Adipocyte (in vitro differentiated cells): ENCODE measurements around the gene HBG1.

Source experiments
- DNase-seq: peaks from one replicate; pipeline ENCODE4 v3.0.0-alpha.2; 2015; ENCODE audit warnings: low read depth
- H3K27me3 ChIP-seq: replicated peaks from 2 replicates; pipeline ENCODE4 v1.7.0; 2013; ENCODE audit warnings: mild to moderate bottlenecking, low read length, moderate library complexity; ENCODE audit not compliant: control insufficient read depth, insufficient read depth
- H3K36me3 ChIP-seq: 2 replicates; pipeline ENCODE4 v1.7.0; 2013; ENCODE audit warnings: low read length, mild to moderate bottlenecking, moderate library complexity; ENCODE audit not compliant: control insufficient read depth, insufficient read depth, severe bottlenecking
- H3K4me1 ChIP-seq: 2 replicates; pipeline ENCODE4 v1.7.0; 2013; ENCODE audit warnings: mild to moderate bottlenecking, low read length, moderate library complexity; ENCODE audit not compliant: control insufficient read depth, insufficient read depth
- H3K4me3 ChIP-seq: 2 replicates; pipeline ENCODE4 v1.7.0; 2013; ENCODE audit warnings: mild to moderate bottlenecking, low read length, moderate library complexity
- H3K9ac ChIP-seq: 2 replicates; pipeline ENCODE4 v1.7.0; 2013; ENCODE audit warnings: mild to moderate bottlenecking, low read length, moderate library complexity
- H3K9me3 ChIP-seq: 2 replicates; pipeline ENCODE4 v1.7.0; 2013; ENCODE audit warnings: mild to moderate bottlenecking, low read length, moderate library complexity; ENCODE audit not compliant: control insufficient read depth

Gene HBG1

GRCh38 chr11:5232821-5233220 lies 16.8 kb downstream of the HBG1 start:
- Histone ChIP-seq H3K4me3 (no peak overlapping the region), H3K27me3 (no peaks in the 10 kb centered on the region), H3K9me3 (no peaks in the 10 kb centered on the region), H3K36me3 (no peaks in the 10 kb centered on the region), H3K9ac (no peak overlapping the region), H3K4me1 (no peaks in the 10 kb centered on the region)
- no peak for DNase-seq

DNA sequence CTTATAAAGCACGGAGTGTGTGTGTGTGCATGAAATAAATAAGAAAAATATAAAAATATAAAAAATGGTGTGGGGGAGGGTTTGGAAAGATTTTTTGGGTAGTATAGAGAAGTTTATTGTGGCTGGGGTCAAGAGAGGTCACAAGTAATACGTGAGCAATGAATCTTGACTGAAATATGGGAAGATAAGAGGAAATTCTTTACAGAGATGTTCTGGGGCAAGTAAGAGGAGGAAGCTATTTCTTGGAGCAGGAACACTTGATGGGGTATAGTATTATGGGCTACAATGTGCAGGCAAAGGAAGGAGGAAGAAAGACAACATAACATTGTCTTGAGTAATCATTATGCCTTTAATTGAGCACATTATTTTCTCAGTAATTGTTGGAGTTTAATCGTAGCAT lies 17.5 kb downstream of the HBG1 start:
- DNase-seq = no peak
- H3K27me3 ChIP-seq = no peaks in the 10 kb centered on the region
- H3K4me3 ChIP-seq = no peak overlapping the region
- no peaks in the 10 kb centered on the region for H3K36me3 ChIP-seq
- no peaks in the 10 kb centered on the region for H3K4me1 ChIP-seq
- H3K9me3 ChIP-seq = no peaks in the 10 kb centered on the region
- no peak overlapping the region for H3K9ac ChIP-seq

DNA sequence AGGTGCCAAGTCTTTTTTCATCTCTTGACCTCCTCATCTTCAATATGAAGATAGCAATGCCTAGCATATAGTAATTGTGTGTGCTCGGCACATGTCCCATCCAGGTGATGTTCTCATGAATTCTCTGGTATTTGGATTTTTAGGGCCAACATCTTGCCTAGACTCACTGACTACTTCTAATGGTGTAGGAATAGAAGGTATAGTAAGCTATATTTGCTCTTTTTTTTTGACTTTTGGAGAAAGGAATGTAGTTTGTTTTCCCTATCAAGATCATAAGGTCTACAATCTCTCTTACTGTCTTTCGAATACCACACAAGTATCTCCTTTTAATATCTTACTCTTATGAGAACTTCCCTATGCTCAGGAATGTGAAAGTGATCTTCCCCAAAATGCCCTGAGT lies 18.5 kb downstream of the HBG1 start:
- Histone ChIP-seq H3K36me3 (no peaks in the 10 kb centered on the region), H3K9ac (no peak overlapping the region), H3K4me1 (no peaks in the 10 kb centered on the region), H3K4me3 (no peak overlapping the region), H3K27me3 (no peaks in the 10 kb centered on the region), H3K9me3 (no peaks in the 10 kb centered on the region)
- DNase-seq = no peak

DNA sequence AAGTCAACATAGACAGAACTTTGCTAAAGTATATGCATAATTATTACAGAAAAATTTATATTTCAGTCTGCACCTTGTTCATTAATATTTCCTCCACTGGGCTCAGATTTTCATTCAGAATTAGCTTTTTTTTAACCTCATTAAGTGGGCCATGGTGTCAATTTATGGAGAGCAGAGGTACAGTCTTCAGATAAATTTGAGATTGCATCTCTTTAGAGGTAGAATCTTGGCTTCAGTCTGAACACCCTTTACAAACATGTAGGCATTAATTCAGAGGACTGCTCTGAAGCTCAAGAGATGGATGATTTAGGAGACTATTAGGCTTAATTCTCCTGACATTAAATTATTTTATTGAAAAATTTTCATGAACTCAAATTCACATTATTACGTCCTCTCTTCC lies 19.4 kb downstream of the HBG1 start:
- Histone ChIP-seq H3K9me3 (no peaks in the 10 kb centered on the region), H3K27me3 (no peaks in the 10 kb centered on the region), H3K9ac (no peak overlapping the region), H3K4me3 (no peak overlapping the region), H3K4me1 (no peaks in the 10 kb centered on the region), H3K36me3 (no peaks in the 10 kb centered on the region)
- no peak for DNase-seq

GRCh38 chr11:5229796-5230195 lies 19.9 kb downstream of the HBG1 start:
- Histone ChIP-seq H3K9ac (no peak overlapping the region), H3K4me1 (no peaks in the 10 kb centered on the region), H3K36me3 (no peaks in the 10 kb centered on the region), H3K4me3 (no peak overlapping the region), H3K9me3 (no peaks in the 10 kb centered on the region), H3K27me3 (no peaks in the 10 kb centered on the region)
- DNase-seq = no peak

- no peaks in the 10 kb centered on the region for H3K27me3 ChIP-seq
- no peaks in the 10 kb centered on the region for H3K4me1 ChIP-seq
- H3K36me3 ChIP-seq = no peaks in the 10 kb centered on the region
- no peak overlapping the region for H3K4me3 ChIP-seq
- no peaks in the 10 kb centered on the region for H3K9me3 ChIP-seq
- no peak for DNase-seq
- H3K9ac ChIP-seq = no peak overlapping the region
Measured at GRCh38 chr11:5229356-5229755, 20.3 kb downstream of the HBG1 start.

DNA sequence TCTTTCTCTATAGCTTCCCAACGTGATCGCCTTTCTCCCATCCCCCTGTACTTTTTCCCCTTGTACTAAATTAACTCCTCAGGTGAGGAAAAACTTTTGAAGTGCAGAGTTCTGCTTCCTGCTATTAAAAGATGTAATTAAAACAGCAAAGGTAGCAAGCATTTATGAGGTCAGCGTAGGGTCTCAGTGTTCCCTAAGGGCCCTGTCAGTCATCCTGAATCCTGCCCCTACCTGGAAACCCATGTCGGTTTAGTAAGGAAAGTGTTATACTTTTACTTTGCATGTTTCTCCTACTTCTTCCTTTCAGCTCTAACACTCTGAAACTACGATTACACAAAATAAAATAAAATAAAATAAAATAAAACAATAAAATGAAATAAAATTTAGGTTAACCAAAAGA lies 21.5 kb downstream of the HBG1 start:
- no peak for DNase-seq
- Histone ChIP-seq H3K9ac (no peak overlapping the region), H3K4me1 (no peaks in the 10 kb centered on the region), H3K9me3 (no peaks in the 10 kb centered on the region), H3K4me3 (no peak overlapping the region), H3K36me3 (no peaks in the 10 kb centered on the region), H3K27me3 (no peaks in the 10 kb centered on the region)

DNA sequence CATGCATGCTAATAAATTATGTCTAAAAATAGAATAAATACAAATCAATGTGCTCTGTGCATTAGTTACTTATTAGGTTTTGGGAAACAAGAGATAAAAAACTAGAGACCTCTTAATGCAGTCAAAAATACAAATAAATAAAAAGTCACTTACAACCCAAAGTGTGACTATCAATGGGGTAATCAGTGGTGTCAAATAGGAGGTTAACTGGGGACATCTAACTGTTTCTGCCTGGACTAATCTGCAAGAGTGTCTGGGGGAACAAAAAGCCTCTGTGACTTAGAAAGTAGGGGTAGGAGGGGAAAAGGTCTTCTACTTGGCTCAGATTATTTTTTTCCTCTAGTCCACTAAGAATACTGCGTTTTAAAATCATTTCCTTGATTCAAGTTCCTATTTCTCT lies 22.0 kb downstream of the HBG1 start:
- DNase-seq = no peak
- H3K4me1 ChIP-seq = no peaks in the 10 kb centered on the region
- no peaks in the 10 kb centered on the region for H3K36me3 ChIP-seq
- H3K9me3 ChIP-seq = no peaks in the 10 kb centered on the region
- no peak overlapping the region for H3K4me3 ChIP-seq
- H3K9ac ChIP-seq = no peak overlapping the region
- no peaks in the 10 kb centered on the region for H3K27me3 ChIP-seq

GRCh38 chr11:5226732-5227310 lies 22.8 kb downstream of the HBG1 start, which contains the start of gene HBB:
HBB (minus strand) TSS chr11:5227071; CDS start chr11:5227021, 50 bp downstream.
- no peaks in the 10 kb centered on the region for H3K36me3 ChIP-seq
- no peak for DNase-seq
- H3K27me3 ChIP-seq = no peaks in the 10 kb centered on the region
- no peak within 1 kb of the TSS for H3K4me3 ChIP-seq
- no peaks in the 10 kb centered on the region for H3K4me1 ChIP-seq
- no peak within 1 kb of the TSS for H3K9ac ChIP-seq
- no peaks in the 10 kb centered on the region for H3K9me3 ChIP-seq

GRCh38 chr11:5225480-5225871 lies 24.2 kb downstream of the HBG1 start:
- no peak overlapping the region for H3K4me3 ChIP-seq
- no peaks in the 10 kb centered on the region for H3K27me3 ChIP-seq
- no peaks in the 10 kb centered on the region for H3K9me3 ChIP-seq
- no peaks in the 10 kb centered on the region for H3K4me1 ChIP-seq
- DNase-seq = no peak
- H3K36me3 ChIP-seq = no peaks in the 10 kb centered on the region
- no peak overlapping the region for H3K9ac ChIP-seq

GRCh38 chr11:5224538-5225479 lies 24.8 kb downstream of the HBG1 start:
- Histone ChIP-seq H3K4me3 (no peak overlapping the region), H3K9ac (no peak overlapping the region), H3K4me1 (no peaks in the 10 kb centered on the region), H3K9me3 (no peaks in the 10 kb centered on the region), H3K27me3 (no peaks in the 10 kb centered on the region), H3K36me3 (no peaks in the 10 kb centered on the region)
- no peak for DNase-seq
